SK-N-SH (cell line): ENCODE measurements around the gene WBP11. TPM values are rescaled to one million over a fixed set of nuclear protein-coding genes. Genes with fewer than 3 reads are reported as not detected.

Experiments
- CTCF ChIA-PET: fragments of 300-600, 350-600 bp; formaldehyde crosslinking; extraction: SDS; loops from one replicate; lab custom pipeline; 2021; lab: Yijun Ruan, JAX
- POLR2A ChIA-PET: fragments of 350-600 bp; sonication (Branson Sonifier 250); formaldehyde crosslinking; extraction: SDS; loops from one replicate; lab custom pipeline; 2020; ENCODE audit warnings: antibody characterized with exemption, inconsistent platforms; lab: Yijun Ruan, JAX
- DNase-seq: peaks from one replicate; pipeline ENCODE4 v3.0.0; 2012
- H2AFZ ChIP-seq: fragments of 200-600 bp; sonication (generic); 2 replicates; pipeline ENCODE4 v1.8.1; 2016; ENCODE audit warnings: antibody characterized with exemption, mild to moderate bottlenecking, low read depth
- H3F3A ChIP-seq: fragments of 200-600 bp; sonication (generic); replicated peaks from 2 replicates; pipeline ENCODE3; 2016; ENCODE audit warnings: antibody characterized with exemption, mild to moderate bottlenecking; ENCODE audit not compliant: insufficient read depth
- H3K27ac ChIP-seq, 2 experiments: fragments of 200-500 bp in 1 of 2; fragments of 200-600 bp in 1 of 2; sonication (Bioruptor generic) in 1 of 2; sonication (generic), shearing (Covaris generic) in 1 of 2; 2 replicates each; pipeline versions ENCODE4 v1.5.1 to v1.6.1; 2014 to 2016; ENCODE audit warnings: low read depth in 2 of 2, inconsistent platforms in 1 of 2, low read length in 1 of 2, mild to moderate bottlenecking in 1 of 2, mixed read lengths in 1 of 2
- H3K27me3 ChIP-seq: fragments of 200-600 bp; sonication (generic), shearing (Covaris generic); 2 replicates; pipeline ENCODE4 v1.6.1; 2016; ENCODE audit warnings: mixed run types; ENCODE audit not compliant: insufficient read depth
- H3K36me3 ChIP-seq, 2 experiments: fragments of 200-500 bp in 1 of 2; fragments of 200-600 bp in 1 of 2; sonication (Bioruptor generic) in 1 of 2; sonication (generic) in 1 of 2; replicated peaks in 1 of 2; 2 replicates each; pipeline versions ENCODE3 to v1.5.1; 2014 to 2016; ENCODE audit warnings: low read length in 1 of 2, mild to moderate bottlenecking in 1 of 2; ENCODE audit not compliant: insufficient read depth in 2 of 2, control insufficient read depth in 1 of 2
- H3K4me1 ChIP-seq, 2 experiments: fragments of 200-500 bp in 1 of 2; fragments of 200-600 bp in 1 of 2; sonication (Bioruptor generic) in 1 of 2; sonication (generic), shearing (Covaris generic) in 1 of 2; 2 replicates each; pipeline versions ENCODE4 v1.5.1 to v1.6.1; 2014 to 2016; ENCODE audit warnings: low read depth in 1 of 2, low read length in 1 of 2, mixed run types in 1 of 2; ENCODE audit not compliant: insufficient read depth in 2 of 2, control insufficient read depth in 1 of 2
- H3K4me2 ChIP-seq: fragments of 200-600 bp; sonication (generic), shearing (Covaris generic); 2 replicates; pipeline ENCODE4 v1.6.1; 2017; ENCODE audit warnings: mixed run types
- H3K4me3 ChIP-seq, 2 experiments: fragments of 200-500 bp in 1 of 2; fragments of 200-600 bp in 1 of 2; sonication (Bioruptor generic) in 1 of 2; sonication (generic), shearing (Covaris generic) in 1 of 2; 2 replicates each; pipeline versions ENCODE4 v1.5.1 to v1.8.1; 2014 to 2016; ENCODE audit warnings: low read depth in 2 of 2, inconsistent platforms in 1 of 2, low read length in 1 of 2, mild to moderate bottlenecking in 1 of 2, mixed read lengths in 1 of 2, moderate library complexity in 1 of 2
- H3K79me2 ChIP-seq: fragments of 200-600 bp; sonication (generic); 2 replicates; pipeline ENCODE4 v1.8.1; 2017; ENCODE audit warnings: mild to moderate bottlenecking; ENCODE audit not compliant: insufficient read depth
- H3K9ac ChIP-seq: fragments of 200-600 bp; sonication (generic); 2 replicates; pipeline ENCODE4 v1.6.1; 2017; ENCODE audit warnings: mixed run types
- H3K9me2 ChIP-seq: fragments of 200-600 bp; sonication (generic); 2 replicates; pipeline ENCODE4 v1.6.1; 2017; ENCODE audit warnings: mixed run types
- H3K9me3 ChIP-seq: fragments of 200-600 bp; sonication (generic); 2 replicates; pipeline ENCODE4 v1.6.1; 2017; ENCODE audit warnings: mixed run types, mild to moderate bottlenecking, moderate library complexity
- H4K20me1 ChIP-seq: fragments of 200-600 bp; sonication (generic); 2 replicates; pipeline ENCODE4 v1.6.1; 2017; ENCODE audit warnings: mild to moderate bottlenecking, mixed run types; ENCODE audit not compliant: insufficient read depth
- CTCF ChIP-seq: fragments of 200-600 bp; sonication (generic); IDR thresholded peaks from 2 replicates; pipeline ENCODE4 v1.6.1; 2017; ENCODE audit warnings: antibody characterized with exemption, mild to moderate bottlenecking, moderate library complexity
- ELF1 ChIP-seq: IDR thresholded peaks from 2 replicates; pipeline ENCODE4 v1.4.0; 2012
- EP300 ChIP-seq, 2 experiments: IDR thresholded peaks; 2 replicates each; pipeline versions ENCODE4 v1.4.0 to v1.6.1; 2012; ENCODE audit warnings: borderline replicate concordance in 1 of 2, low read depth in 1 of 2, low read length in 1 of 2
- EZH2phosphoT487 ChIP-seq: fragments of 200-600 bp; sonication (generic); IDR thresholded peaks from 2 replicates; pipeline ENCODE4 v1.6.1; 2017; ENCODE audit warnings: low read depth, mixed run types, mild to moderate bottlenecking, antibody characterized with exemption, moderate library complexity, borderline replicate concordance
- FOSL2 ChIP-seq: IDR thresholded peaks from 2 replicates; pipeline ENCODE4 v1.4.0; 2012; ENCODE audit warnings: low read depth, mild to moderate bottlenecking, moderate library complexity, borderline replicate concordance
- FOXM1 ChIP-seq: IDR thresholded peaks from 2 replicates; pipeline ENCODE4 v1.4.0; 2012; ENCODE audit warnings: low read depth, mild to moderate bottlenecking
- GABPA ChIP-seq: IDR thresholded peaks from 2 replicates; pipeline ENCODE4 v1.4.0; 2012; ENCODE audit warnings: low read depth, mild to moderate bottlenecking
- GATA2 ChIP-seq: sonication (generic); formaldehyde crosslinking; IDR thresholded peaks from 2 replicates; pipeline ENCODE4 v1.5.0; 2020; ENCODE audit warnings: mild to moderate bottlenecking, missing genetic modification reagents
- MAX ChIP-seq: IDR thresholded peaks from 2 replicates; pipeline ENCODE4 v1.4.0; 2012; ENCODE audit warnings: low read depth
- MXI1 ChIP-seq: IDR thresholded peaks from 2 replicates; pipeline ENCODE4 v1.6.1; 2012; ENCODE audit warnings: mild to moderate bottlenecking, low read depth, low read length, improper control_type of control experiment
- NRF1 ChIP-seq: IDR thresholded peaks from 2 replicates; pipeline ENCODE4 v1.6.1; 2012; ENCODE audit warnings: low read depth, mild to moderate bottlenecking, low read length
- RFX5 ChIP-seq: IDR thresholded peaks from 2 replicates; pipeline ENCODE4 v1.6.1; 2012; ENCODE audit warnings: mild to moderate bottlenecking, improper control_type of control experiment, low read length
- SMC3 ChIP-seq: IDR thresholded peaks from 2 replicates; pipeline ENCODE4 v1.6.1; 2012; ENCODE audit warnings: low read depth, low read length, improper control_type of control experiment
- TAF1 ChIP-seq: IDR thresholded peaks from 2 replicates; pipeline ENCODE4 v1.6.1; 2012; ENCODE audit warnings: low read depth, mild to moderate bottlenecking, low read length, moderate library complexity, borderline replicate concordance
- TCF12 ChIP-seq: IDR thresholded peaks from 2 replicates; pipeline ENCODE4 v1.4.0; 2012
- TEAD4 ChIP-seq: IDR thresholded peaks from 2 replicates; pipeline ENCODE4 v1.4.0; 2012; ENCODE audit warnings: mild to moderate bottlenecking, borderline replicate concordance; ENCODE audit not compliant: insufficient read depth
- USF1 ChIP-seq: IDR thresholded peaks from 2 replicates; pipeline ENCODE4 v1.4.0; 2012; ENCODE audit warnings: low read depth, borderline replicate concordance
- USF2 ChIP-seq: fragments of 150-350 bp; IDR thresholded peaks from 2 replicates; pipeline ENCODE4 v1.6.1; 2017; ENCODE audit warnings: antibody characterized with exemption, low read length, low read depth, borderline replicate concordance
- YY1 ChIP-seq: IDR thresholded peaks from 2 replicates; pipeline ENCODE4 v1.4.0; 2012; ENCODE audit warnings: low read depth, mild to moderate bottlenecking
- WGBS: methylation state at CpG from one replicate; pipeline ENCODE4 v1.1.6; 2017; ENCODE audit warnings: low lambda C conversion rate; 5-methylcytosine and 5-hydroxymethylcytosine counted together
- polyA plus RNA-seq, 3 experiments: library from polyadenylated mRNA; depleted of rRNA; stranded (reverse); fragments of >200 nt; gene quantifications; 2 replicates each; pipeline ENCODE4 v1.2.3, GENCODE V29; 2012

WBP11 gene
- polyA plus RNA-seq, 1 of the 3 experiments (the other 2 are of a cell fraction) = 18.7 TPM

GRCh38 chr12:14828892-14829291, 25.6 kb upstream of the WBP11 start:
- no peak overlapping the region for H2AFZ ChIP-seq
- H3K9me2 ChIP-seq = no peaks in the 10 kb centered on the region
- TF ChIP-seq EP300 (IDR thresholded peaks at IDR 0.05; ENCODE audit: borderline replicate concordance in 1 of 2, low read depth in 1 of 2, low read length in 1 of 2) = no peak
- TF ChIP-seq FOSL2 = no peak
- TF ChIP-seq RFX5 = peak; percentile 98
- no peak for TF ChIP-seq GABPA
- no peaks in the 10 kb centered on the region for H4K20me1 ChIP-seq
- no peak overlapping the region for H3K9ac ChIP-seq
- H3K27me3 ChIP-seq = no peaks in the 10 kb centered on the region
- DNase-seq = peak; percentile 32
- peaks cover 1 to 4% of the 10 kb centered on the region in 2 experiments; a peak in 2 of 4 replicates for H3K4me1 ChIP-seq
- H3K79me2 ChIP-seq = no peaks in the 10 kb centered on the region
- no peaks in the 10 kb centered on the region for H3K36me3 ChIP-seq
- H3K4me3 ChIP-seq = no peak overlapping the region
- ChIA-PET CTCF (interaction anchor here (1.1 to 1.5 kb wide), 2 partner anchors 59 to 392 kb away, joined by 3 to 4 read pairs; partner anchors contain the start of gene RERG), POLR2A (no interaction called here)
- H3K27ac ChIP-seq = no peak overlapping the region
- H3F3A ChIP-seq = peaks cover 6% of the 10 kb centered on the region
- H3K4me2 ChIP-seq = no peak overlapping the region
- H3K9me3 ChIP-seq = no peaks in the 10 kb centered on the region

- Histone ChIP-seq H3K9ac (no peak overlapping the region), H3K9me3 (no peaks in the 10 kb centered on the region), H3K4me1 (no peaks in the 10 kb centered on the region; a peak in 1 of 4 replicates), H3K27ac (no peak overlapping the region), H3K79me2 (no peaks in the 10 kb centered on the region), H3K4me2 (no peak overlapping the region), H3K4me3 (no peak overlapping the region), H3K9me2 (no peaks in the 10 kb centered on the region), H2AFZ (no peak overlapping the region), H4K20me1 (no peaks in the 10 kb centered on the region), H3F3A (no peaks in the 10 kb centered on the region), H3K36me3 (no peaks in the 10 kb centered on the region), H3K27me3 (no peaks in the 10 kb centered on the region)
- POLR2A ChIA-PET = no interaction called here
- 93% methylated on average over 2 of the region's 2 CpGs for WGBS
- no peak for DNase-seq
- TF ChIP-seq USF1 (no peak), SMC3 (no peak), USF2 (no peak), EP300 (IDR thresholded peaks at IDR 0.05; ENCODE audit: borderline replicate concordance in 1 of 2, low read depth in 1 of 2, low read length in 1 of 2) (no peak), TEAD4 (no peak), NRF1 (no peak)
- CTCF ChIA-PET = interaction anchor here (1.3 kb wide), 1 partner anchor 169 kb away, joined by 3 read pairs; no protein-coding TSS in a partner anchor
These were observed 23.8 kb upstream of the WBP11 start for GRCh38 chr12:14827043-14827442.

GRCh38 chr12:14826491-14826890, 23.2 kb upstream of the WBP11 start:
- no peaks in the 10 kb centered on the region for H3K27me3 ChIP-seq
- no peak overlapping the region for H3K4me2 ChIP-seq
- H3K4me1 ChIP-seq = no peaks in the 10 kb centered on the region; a peak in 1 of 4 replicates
- no peak overlapping the region for H3K9ac ChIP-seq
- H3K36me3 ChIP-seq = no peaks in the 10 kb centered on the region
- WGBS = 98% methylated on average over 5 of the region's 5 CpGs
- H3K27ac ChIP-seq = no peak overlapping the region
- H3K9me2 ChIP-seq = no peaks in the 10 kb centered on the region
- no peaks in the 10 kb centered on the region for H3K79me2 ChIP-seq
- no peak overlapping the region for H2AFZ ChIP-seq
- H4K20me1 ChIP-seq = no peaks in the 10 kb centered on the region
- no peaks in the 10 kb centered on the region for H3F3A ChIP-seq
- ChIA-PET POLR2A (no interaction called here), CTCF (no interaction called here)
- no peak for DNase-seq
- H3K9me3 ChIP-seq = no peaks in the 10 kb centered on the region
- H3K4me3 ChIP-seq = no peak overlapping the region
- TF ChIP-seq TCF12 (no peak), ELF1 (no peak), USF1 (no peak), SMC3 (no peak), CTCF (no peak), GATA2 (CRISPR knock-in tag) (no peak), EZH2phosphoT487 (no peak), TAF1 (no peak), YY1 (no peak), MAX (no peak), MXI1 (no peak), FOXM1 (no peak)
